KMS-11 (cell line): ENCODE results near the gene C5orf52.
A peak's percentile ranks its signal among the peaks of the same experiment; 100 is the strongest.

Source experiments
- H2AFZ ChIP-seq: fragments of 200-600 bp; sonication (generic); 2 replicates; pipeline ENCODE4 v1.6.1; 2016; ENCODE audit warnings: antibody characterized with exemption, mixed run types, low read depth
- H3K27ac ChIP-seq: fragments of 200-600 bp; sonication (generic); 2 replicates; pipeline ENCODE4 v1.6.1; 2016; ENCODE audit warnings: mild to moderate bottlenecking, mixed run types
- H3K27me3 ChIP-seq: fragments of 200-600 bp; sonication (generic); 2 replicates; pipeline ENCODE4 v1.6.1; 2017; ENCODE audit warnings: mild to moderate bottlenecking, low read depth, mixed run types, moderate library complexity; ENCODE audit not compliant: insufficient read depth
- H3K36me3 ChIP-seq: fragments of 200-600 bp; sonication (generic); 2 replicates; pipeline ENCODE4 v1.6.1; 2017; ENCODE audit warnings: mild to moderate bottlenecking, mixed run types; ENCODE audit not compliant: insufficient read depth
- H3K4me1 ChIP-seq: fragments of 200-600 bp; sonication (generic); 2 replicates; pipeline ENCODE4 v1.6.1; 2016; ENCODE audit warnings: mild to moderate bottlenecking, low read depth, mixed run types; ENCODE audit not compliant: poor library complexity, severe bottlenecking
- H3K4me2 ChIP-seq: fragments of 200-600 bp; sonication (generic); 2 replicates; pipeline ENCODE4 v1.7.0; 2016; ENCODE audit warnings: mild to moderate bottlenecking, mixed run types
- H3K4me3 ChIP-seq: fragments of 200-600 bp; sonication (generic); IDR thresholded peaks from 2 replicates; pipeline ENCODE4 v1.6.1; 2017; ENCODE audit warnings: low read depth, low read length, mixed read lengths; ENCODE audit not compliant: insufficient read depth
- H3K79me2 ChIP-seq: fragments of 200-600 bp; sonication (generic); 2 replicates; pipeline ENCODE4 v1.6.1; 2016; ENCODE audit warnings: low read depth, mixed run types; ENCODE audit not compliant: insufficient read depth
- H3K9ac ChIP-seq: fragments of 200-600 bp; sonication (generic); 2 replicates; pipeline ENCODE4 v1.6.1; 2016; ENCODE audit warnings: mild to moderate bottlenecking, mixed run types
- H4K20me1 ChIP-seq: fragments of 200-600 bp; sonication (generic); 2 replicates; pipeline ENCODE4 v1.6.1; 2016; ENCODE audit warnings: mild to moderate bottlenecking, mixed run types; ENCODE audit not compliant: insufficient read depth
- CTCF ChIP-seq: fragments of 200-600 bp; sonication (generic); conservative IDR thresholded peaks from 2 replicates; pipeline ENCODE4 v1.6.1; 2017; ENCODE audit warnings: low read depth, mild to moderate bottlenecking, antibody characterized with exemption, low read length, moderate library complexity, mixed read lengths

The C5orf52 gene

GRCh38 chr5:157713830-157714595, 42.7 kb downstream of the C5orf52 start:
- Histone ChIP-seq H3K36me3 (no peaks in the 10 kb centered on the region), H3K4me3 (no peak overlapping the region), H3K4me2 (no peak overlapping the region), H3K4me1 (peaks cover 8% of the 10 kb centered on the region), H3K9ac (no peak overlapping the region), H3K79me2 (no peaks in the 10 kb centered on the region), H4K20me1 (no peaks in the 10 kb centered on the region), H3K27ac (no peak overlapping the region), H2AFZ (no peak overlapping the region), H3K27me3 (no peaks in the 10 kb centered on the region)
- no peak for TF ChIP-seq CTCF

- Histone ChIP-seq H4K20me1 (no peaks in the 10 kb centered on the region), H3K79me2 (no peaks in the 10 kb centered on the region), H3K36me3 (no peaks in the 10 kb centered on the region), H3K9ac (no peak overlapping the region), H3K4me1 (peaks cover 8% of the 10 kb centered on the region), H3K4me3 (no peak overlapping the region), H3K27me3 (no peaks in the 10 kb centered on the region), H3K4me2 (no peak overlapping the region), H3K27ac (no peak overlapping the region), H2AFZ (no peak overlapping the region)
- no peak for TF ChIP-seq CTCF
Measured at GRCh38 chr5:157714596-157714864, 43.2 kb downstream of the C5orf52 start.

GRCh38 chr5:157718519-157718918, 47.2 kb downstream of the C5orf52 start:
- H3K27me3 ChIP-seq = no peaks in the 10 kb centered on the region
- peak; percentile 65 for TF ChIP-seq CTCF
- no peaks in the 10 kb centered on the region for H3K79me2 ChIP-seq
- no peak overlapping the region for H3K27ac ChIP-seq
- no peaks in the 10 kb centered on the region for H4K20me1 ChIP-seq
- H3K4me1 ChIP-seq = peaks cover 8% of the 10 kb centered on the region
- no peak overlapping the region for H3K4me2 ChIP-seq
- no peaks in the 10 kb centered on the region for H3K36me3 ChIP-seq
- H2AFZ ChIP-seq = no peak overlapping the region
- no peak overlapping the region for H3K4me3 ChIP-seq
- no peak overlapping the region for H3K9ac ChIP-seq

- TF ChIP-seq CTCF = no peak
- Histone ChIP-seq H3K4me2 (no peak overlapping the region), H3K36me3 (no peaks in the 10 kb centered on the region), H3K4me3 (no peak overlapping the region), H3K27ac (no peak overlapping the region), H3K79me2 (no peaks in the 10 kb centered on the region), H2AFZ (no peak overlapping the region), H3K27me3 (no peaks in the 10 kb centered on the region), H4K20me1 (no peaks in the 10 kb centered on the region), H3K9ac (no peak overlapping the region), H3K4me1 (peaks cover 8% of the 10 kb centered on the region)
Measured at GRCh38 chr5:157719245-157719644, 47.9 kb downstream of the C5orf52 start.
